ENCODE data around the gene PBLD.

GRCh38 chr10:68330852-68331454 is 1.8 kb downstream of the PBLD start:
- TF ChIP-seq KDM1A (IDR thresholded peaks at IDR 0.05; ENCODE audit: low read depth) (no peak), CTCF (IDR thresholded peaks at IDR 0.05) (no peak), CEBPB (IDR thresholded peaks at IDR 0.05) (no peak), POLR2A (IDR thresholded peaks at IDR 0.05; ENCODE audit: low read length) (no peak), MAZ (IDR thresholded peaks at IDR 0.05; ENCODE audit: borderline replicate concordance, low read depth, low read length) (no peak)

Data from A549 (cell line).